ENCODE measurements around the gene FBN3. TPM values are rescaled to one million over a fixed set of nuclear protein-coding genes. Genes with fewer than 3 reads are reported as not detected.

Gene FBN3
- total RNA-seq, 1 donor from 2014 or later, result not detected

- intact Hi-C loops (cut with micrococcal nuclease), result no loop called here
- ATAC-seq (ENCODE audit: low read depth) (no peak), DNase-seq (no peak)
- Mint-ChIP-seq H3K36me3 (ENCODE audit: low read depth) (no peaks in the 10 kb centered on the region), H3K9me3 (no peaks in the 10 kb centered on the region), H3K27me3 (peaks cover 4% of the 10 kb centered on the region), H3K4me1 (no peaks in the 10 kb centered on the region), H3K27ac (no peak overlapping the region), H3K4me3 (no peak overlapping the region)
- TF ChIP-seq, protein P1, sequence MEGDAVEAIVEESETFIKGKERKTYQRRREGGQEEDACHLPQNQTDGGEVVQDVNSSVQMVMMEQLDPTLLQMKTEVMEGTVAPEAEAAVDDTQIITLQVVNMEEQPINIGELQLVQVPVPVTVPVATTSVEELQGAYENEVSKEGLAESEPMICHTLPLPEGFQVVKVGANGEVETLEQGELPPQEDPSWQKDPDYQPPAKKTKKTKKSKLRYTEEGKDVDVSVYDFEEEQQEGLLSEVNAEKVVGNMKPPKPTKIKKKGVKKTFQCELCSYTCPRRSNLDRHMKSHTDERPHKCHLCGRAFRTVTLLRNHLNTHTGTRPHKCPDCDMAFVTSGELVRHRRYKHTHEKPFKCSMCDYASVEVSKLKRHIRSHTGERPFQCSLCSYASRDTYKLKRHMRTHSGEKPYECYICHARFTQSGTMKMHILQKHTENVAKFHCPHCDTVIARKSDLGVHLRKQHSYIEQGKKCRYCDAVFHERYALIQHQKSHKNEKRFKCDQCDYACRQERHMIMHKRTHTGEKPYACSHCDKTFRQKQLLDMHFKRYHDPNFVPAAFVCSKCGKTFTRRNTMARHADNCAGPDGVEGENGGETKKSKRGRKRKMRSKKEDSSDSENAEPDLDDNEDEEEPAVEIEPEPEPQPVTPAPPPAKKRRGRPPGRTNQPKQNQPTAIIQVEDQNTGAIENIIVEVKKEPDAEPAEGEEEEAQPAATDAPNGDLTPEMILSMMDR (IDR thresholded peaks at IDR 0.05), result no peak
- ChIA-PET POLR2A (no interaction called here), CTCF (no interaction called here)
Observed at GRCh38 chr19:8079988-8080387, 69.4 kb downstream of the FBN3 start.

GRCh38 chr19:8075158-8076074 lies 74.0 kb downstream of the FBN3 start:
- intact Hi-C loops (cut with micrococcal nuclease), result no loop called here
- H3K36me3 Mint-ChIP-seq (ENCODE audit: low read depth), result no peaks in the 10 kb centered on the region
- peaks cover 4% of the 10 kb centered on the region for H3K27me3 Mint-ChIP-seq
- ATAC-seq (ENCODE audit: low read depth) (no peak), DNase-seq (no peak)
- TF ChIP-seq, protein P1 (IDR thresholded peaks at IDR 0.05), result no peak
- no peaks in the 10 kb centered on the region for H3K4me1 Mint-ChIP-seq
- no peak overlapping the region for H3K27ac Mint-ChIP-seq
- POLR2A ChIA-PET, result no interaction called here
- H3K9me3 Mint-ChIP-seq, result peaks cover 8% of the 10 kb centered on the region
- CTCF ChIA-PET, result no interaction called here
- H3K4me3 Mint-ChIP-seq, result no peak overlapping the region

DNA sequence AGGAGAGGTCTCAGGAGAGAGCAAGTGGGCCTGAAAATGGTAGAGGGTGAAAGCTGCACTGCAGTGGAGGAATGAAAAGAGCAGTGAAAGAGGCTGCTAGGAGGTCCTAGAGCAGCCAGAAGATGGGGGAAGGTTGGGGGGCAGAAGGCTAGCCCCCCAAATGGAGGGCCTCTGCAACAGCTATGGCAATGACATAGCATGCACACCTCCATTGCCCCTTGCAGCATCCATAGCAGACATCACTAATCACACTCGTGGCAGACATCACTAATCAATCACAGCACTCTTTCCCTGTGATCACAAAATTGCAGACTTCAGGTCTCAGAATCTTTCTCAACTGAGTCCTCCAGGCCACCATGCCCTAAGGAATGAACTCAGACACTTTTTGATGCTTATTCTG lies 74.9 kb downstream of the FBN3 start:
- no peak for ATAC-seq (ENCODE audit: low read depth)
- DNase-seq, result no peak
- TF ChIP-seq, protein P1 (IDR thresholded peaks at IDR 0.05), result no peak
- CTCF ChIA-PET, result no interaction called here
- Mint-ChIP-seq H3K4me3 (no peak overlapping the region), H3K9me3 (peaks cover 14% of the 10 kb centered on the region), H3K4me1 (no peaks in the 10 kb centered on the region), H3K27me3 (peaks cover 4% of the 10 kb centered on the region), H3K36me3 (ENCODE audit: low read depth) (peaks cover 2% of the 10 kb centered on the region), H3K27ac (no peak overlapping the region)
- POLR2A ChIA-PET, result no interaction called here
- intact Hi-C loops (cut with micrococcal nuclease), result no loop called here

DNA sequence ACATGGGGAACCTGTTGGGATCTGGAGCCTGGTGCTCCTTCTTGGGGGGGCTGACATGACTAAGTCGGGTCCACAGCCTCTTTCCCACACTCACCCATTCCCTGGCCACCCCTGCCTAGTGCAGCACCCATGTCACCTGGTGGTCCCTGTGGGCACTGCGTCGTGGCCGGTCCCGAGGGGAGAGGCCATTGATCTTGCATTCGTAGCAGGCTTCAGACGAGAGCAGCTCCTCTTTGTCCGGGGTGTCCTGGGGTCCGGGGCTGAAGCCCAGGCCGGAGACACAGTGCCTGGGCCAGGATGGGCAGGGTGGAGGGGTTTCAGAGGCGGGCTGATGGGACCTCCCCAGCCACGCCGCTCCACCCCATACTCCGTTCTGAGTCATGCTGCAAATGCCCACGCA lies 77.5 kb downstream of the FBN3 start:
- ATAC-seq (ENCODE audit: low read depth), result no peak
- no peak overlapping the region for H3K4me3 Mint-ChIP-seq
- POLR2A ChIA-PET, result no interaction called here
- TF ChIP-seq, protein P1 (IDR thresholded peaks at IDR 0.05), result no peak
- H3K9me3 Mint-ChIP-seq, result peaks cover 14% of the 10 kb centered on the region
- DNase-seq, result no peak
- no peaks in the 10 kb centered on the region for H3K4me1 Mint-ChIP-seq
- H3K27ac Mint-ChIP-seq, result no peak overlapping the region
- peaks cover 2% of the 10 kb centered on the region for H3K36me3 Mint-ChIP-seq (ENCODE audit: low read depth)
- CTCF ChIA-PET, result no interaction called here
- peaks cover 5% of the 10 kb centered on the region for H3K27me3 Mint-ChIP-seq
- intact Hi-C loops (cut with micrococcal nuclease), result no loop called here

DNA sequence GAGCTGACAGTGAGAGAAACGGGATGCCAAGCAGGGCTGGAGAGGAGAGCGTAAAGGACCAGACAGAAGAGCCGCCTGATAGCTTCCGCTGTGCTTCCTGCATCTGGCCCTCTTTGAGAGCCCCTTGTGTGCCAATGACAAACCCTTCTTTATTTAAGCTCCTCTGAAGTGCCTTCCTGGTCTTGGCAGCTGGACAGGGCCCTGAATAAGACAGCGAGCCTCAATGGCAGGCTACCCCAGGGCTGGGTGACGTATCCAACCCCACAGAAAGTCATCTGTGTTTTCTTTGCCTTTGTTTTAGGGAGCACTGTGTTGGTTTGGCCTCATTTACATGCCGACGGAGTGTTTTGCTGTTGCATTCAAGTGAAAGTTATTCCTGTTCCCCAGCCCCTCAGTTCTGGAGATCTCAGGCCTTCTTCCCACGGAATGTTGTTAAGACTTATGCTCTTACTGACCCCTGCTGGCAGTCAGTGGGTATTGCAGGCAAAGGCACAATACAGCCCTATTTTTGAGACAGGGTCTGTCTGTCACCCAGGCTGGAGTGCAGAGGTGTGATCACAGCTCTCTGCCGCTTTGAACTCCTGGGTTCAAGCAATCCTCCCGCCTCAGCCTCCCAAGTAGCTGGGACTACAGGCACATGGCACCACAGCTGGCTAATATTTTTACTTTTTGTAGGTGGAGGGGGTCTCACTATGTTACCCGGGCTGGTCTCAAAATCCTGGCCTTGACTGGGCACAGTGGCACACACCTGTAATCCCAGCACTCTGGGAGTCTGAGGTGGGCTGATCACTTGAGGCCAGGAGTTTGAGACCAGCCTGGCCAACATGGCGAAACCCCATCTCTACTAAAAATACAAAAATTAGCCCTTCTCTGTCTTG lies 80.1 kb downstream of the FBN3 start:
- TF ChIP-seq, protein P1 (IDR thresholded peaks at IDR 0.05), result no peak
- ChIA-PET POLR2A (no interaction called here), CTCF (no interaction called here)
- no peak for ATAC-seq (ENCODE audit: low read depth)
- peaks cover 4% of the 10 kb centered on the region for H3K27me3 Mint-ChIP-seq
- no peak for DNase-seq
- H3K4me3 Mint-ChIP-seq, result no peak overlapping the region
- peaks cover 12% of the 10 kb centered on the region for H3K9me3 Mint-ChIP-seq
- H3K4me1 Mint-ChIP-seq, result no peaks in the 10 kb centered on the region
- H3K36me3 Mint-ChIP-seq (ENCODE audit: low read depth), result peaks cover 2% of the 10 kb centered on the region
- intact Hi-C loops (cut with micrococcal nuclease), result no loop called here
- no peak overlapping the region for H3K27ac Mint-ChIP-seq

All from activated B cell treated with CpG ODN at 0.5 μM for 24 hours (primary cell).